Anterior cingulate cortex (tissue), 58 donors: ENCODE data around the gene LUZP1.
"Not testable (repeated sequence)": the region's sequence is repeated elsewhere in the genome, so short reads cannot be mapped to it uniquely, and the experiment has no call there.

Source experiments
- DNase-seq, 58 donors: peaks; one replicate each; lab custom pipeline; 2025; lab: John Stamatoyannopoulos, UW

Gene LUZP1

GRCh38 chr1:23191199-23191598 lies 22.5 kb upstream of the LUZP1 start:
- DNase-seq, result no peak

GRCh38 chr1:23188936-23189452 lies 20.3 kb upstream of the LUZP1 start:
- DNase-seq, result not testable (repeated sequence)

GRCh38 chr1:23188434-23188884 lies 19.8 kb upstream of the LUZP1 start:
- DNase-seq, result no peak

- DNase-seq, result no peak
Measured at GRCh38 chr1:23187637-23188036, 19.0 kb upstream of the LUZP1 start.

GRCh38 chr1:23185381-23185780 lies 16.7 kb upstream of the LUZP1 start:
- no peak for DNase-seq

GRCh38 chr1:23184212-23184934 lies 15.7 kb upstream of the LUZP1 start:
- DNase-seq, result peak in 11 of 58 donors; percentile 2 to 46 (median 8)

- no peak for DNase-seq
Measured at GRCh38 chr1:23179862-23180261, 11.2 kb upstream of the LUZP1 start.

- DNase-seq, result no peak
Measured at GRCh38 chr1:23178950-23179349, 10.3 kb upstream of the LUZP1 start.

GRCh38 chr1:23178414-23178813 lies 9.8 kb upstream of the LUZP1 start:
- no peak for DNase-seq

GRCh38 chr1:23177438-23178380 lies 9.1 kb upstream of the LUZP1 start:
- peak in 54 of 58 donors; percentile 22 to 86 (median 64) for DNase-seq

- no peak for DNase-seq
Measured at GRCh38 chr1:23177031-23177430, 8.4 kb upstream of the LUZP1 start.

- no peak for DNase-seq
Measured at GRCh38 chr1:23174426-23175110, 5.9 kb upstream of the LUZP1 start.

GRCh38 chr1:23171181-23171755 lies 2.6 kb upstream of the LUZP1 start:
- DNase-seq, result no peak

- peak in 50 of 58 donors; percentile 4 to 79 (median 34) for DNase-seq
Measured at GRCh38 chr1:23169727-23170335, 1.2 kb upstream of the LUZP1 start.

GRCh38 chr1:23169195-23169575 lies 529 bp upstream of the LUZP1 start:
- no peak for DNase-seq

- peak in 14 of 58 donors; percentile 7 to 57 (median 25) for DNase-seq
Measured at GRCh38 chr1:23168079-23168444, 594 bp downstream of the LUZP1 start.

GRCh38 chr1:23167353-23168078 lies 1.1 kb downstream of the LUZP1 start:
- peak in 41 of 58 donors; percentile 6 to 60 (median 25) for DNase-seq

GRCh38 chr1:23166854-23167253 lies 1.8 kb downstream of the LUZP1 start:
- no peak for DNase-seq

GRCh38 chr1:23163395-23163794 lies 5.3 kb downstream of the LUZP1 start:
- DNase-seq, result no peak
